NOMO-1 treated with DMSO at 0.1 percent for 48 hours (cell line): ENCODE results near the gene RAB44.
"Not testable (repeated sequence)": the region's sequence is repeated elsewhere in the genome, so short reads cannot be mapped to it uniquely, and the experiment has no call there.

ENCODE experiments used
- DNase-seq: peaks from one replicate; lab custom pipeline; 2025; ENCODE audit not compliant: unreplicated experiment; lab: John Stamatoyannopoulos, UW

The RAB44 gene

DNA sequence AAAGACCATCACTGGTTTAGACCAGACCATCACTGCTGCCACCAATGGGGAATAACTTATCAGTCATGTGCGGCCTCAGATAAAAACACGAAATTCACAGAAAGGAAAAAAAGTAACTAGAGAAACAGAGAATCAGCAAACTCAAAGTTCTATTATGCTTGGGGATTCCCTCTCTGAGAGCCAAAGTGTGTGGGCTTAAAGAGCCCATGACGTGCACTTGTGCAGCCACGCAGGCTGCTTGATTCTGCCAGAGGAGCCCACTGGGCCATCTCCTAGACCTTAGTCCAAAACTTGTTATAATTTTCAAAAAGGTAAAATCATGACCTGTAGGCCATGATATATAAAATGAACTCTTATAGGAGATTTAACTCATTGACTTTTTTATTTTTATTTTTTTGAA lies 15.2 kb downstream of the RAB44 start:
- no peak for DNase-seq

DNA sequence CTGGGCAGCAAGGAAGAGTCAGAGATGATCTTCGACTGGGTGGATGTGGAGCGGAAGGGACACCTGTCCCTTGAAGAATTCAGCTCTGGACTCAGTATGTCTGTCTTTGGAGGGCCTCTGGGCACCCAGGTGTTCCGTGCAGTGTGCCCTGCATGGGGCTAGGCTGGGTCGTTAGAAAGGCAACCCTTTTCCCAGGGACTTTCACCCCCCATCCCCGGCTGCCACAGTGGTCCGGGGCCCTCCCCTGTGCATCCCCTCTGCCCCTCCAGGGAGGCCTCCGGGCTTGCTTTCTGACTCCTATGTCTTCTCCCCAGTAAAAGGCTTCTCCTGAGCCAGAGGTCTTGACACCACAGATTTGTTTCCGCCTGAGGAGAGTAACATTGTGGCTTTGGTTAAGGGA lies 16.2 kb downstream of the RAB44 start:
- DNase-seq = no peak

DNA sequence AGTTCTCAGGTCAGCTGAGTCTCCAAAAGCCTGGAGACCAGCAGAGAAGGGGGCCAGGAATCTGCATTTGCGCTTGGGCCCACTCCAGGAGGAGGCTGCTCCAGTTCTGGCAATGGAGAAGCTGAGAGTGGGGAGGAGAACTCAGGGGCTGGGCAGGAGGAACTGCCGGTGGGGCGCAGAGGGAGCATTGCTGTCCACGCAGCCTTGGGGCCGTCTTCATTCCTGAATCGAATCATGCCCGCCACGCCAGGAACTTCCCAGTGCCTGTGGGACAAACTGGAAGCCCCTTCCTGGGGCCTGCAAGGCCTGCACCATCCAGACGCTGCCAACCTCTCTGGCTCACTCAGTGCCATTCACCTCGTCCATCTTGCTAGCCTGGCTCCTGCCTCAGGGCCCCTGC lies 16.9 kb downstream of the RAB44 start:
- no peak for DNase-seq

DNA sequence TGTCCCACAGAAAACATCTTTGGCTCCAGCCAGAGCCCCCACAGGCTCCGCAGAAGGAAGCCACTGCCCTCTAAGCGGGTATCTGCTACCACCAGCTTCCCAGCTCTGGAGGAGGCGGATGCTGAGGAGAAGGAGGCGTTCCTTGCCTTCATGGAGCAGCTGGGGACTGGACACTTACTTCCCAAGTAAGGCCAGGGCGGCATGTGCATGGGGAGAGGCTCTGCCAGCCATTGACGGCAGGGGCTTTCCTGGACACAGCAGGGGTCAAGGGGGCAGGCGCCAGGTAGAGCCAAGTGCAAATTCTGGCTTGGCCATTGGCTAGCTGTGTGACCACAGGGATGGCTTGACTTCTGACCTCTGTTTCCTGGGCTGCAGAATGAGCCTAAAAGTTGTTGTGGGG lies 17.8 kb downstream of the RAB44 start:
- DNase-seq = no peak

DNA sequence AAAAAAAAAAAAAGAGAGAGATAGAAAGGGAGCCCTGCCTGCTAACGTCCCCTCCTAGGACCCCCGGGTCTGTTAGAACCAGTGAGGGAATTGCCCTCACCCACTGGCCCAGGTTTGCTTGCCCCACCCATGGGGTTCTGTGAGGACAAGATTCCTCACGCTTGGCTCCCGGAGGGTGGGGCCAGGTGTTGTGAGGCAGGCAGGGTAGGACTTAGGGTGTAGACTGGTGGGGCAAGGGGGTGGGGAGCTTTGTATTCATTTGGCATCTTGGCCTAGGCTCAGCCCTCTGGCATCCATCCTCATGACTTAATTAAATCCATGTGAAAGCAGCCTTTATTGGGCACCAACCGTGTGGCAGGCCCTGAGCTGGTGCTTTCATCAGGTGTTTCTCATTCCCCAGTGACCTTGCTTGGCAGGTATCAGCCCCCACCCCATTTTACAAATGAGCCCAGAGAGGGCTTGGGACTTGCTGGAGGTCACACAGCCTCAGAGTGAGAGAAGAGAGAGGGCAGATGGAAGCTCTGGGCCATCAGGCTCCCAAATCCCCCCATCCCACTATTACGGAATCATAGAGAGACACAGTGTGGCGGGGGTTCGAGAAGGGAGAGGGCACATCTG lies 19.0 kb downstream of the RAB44 start:
- no peak for DNase-seq

DNA sequence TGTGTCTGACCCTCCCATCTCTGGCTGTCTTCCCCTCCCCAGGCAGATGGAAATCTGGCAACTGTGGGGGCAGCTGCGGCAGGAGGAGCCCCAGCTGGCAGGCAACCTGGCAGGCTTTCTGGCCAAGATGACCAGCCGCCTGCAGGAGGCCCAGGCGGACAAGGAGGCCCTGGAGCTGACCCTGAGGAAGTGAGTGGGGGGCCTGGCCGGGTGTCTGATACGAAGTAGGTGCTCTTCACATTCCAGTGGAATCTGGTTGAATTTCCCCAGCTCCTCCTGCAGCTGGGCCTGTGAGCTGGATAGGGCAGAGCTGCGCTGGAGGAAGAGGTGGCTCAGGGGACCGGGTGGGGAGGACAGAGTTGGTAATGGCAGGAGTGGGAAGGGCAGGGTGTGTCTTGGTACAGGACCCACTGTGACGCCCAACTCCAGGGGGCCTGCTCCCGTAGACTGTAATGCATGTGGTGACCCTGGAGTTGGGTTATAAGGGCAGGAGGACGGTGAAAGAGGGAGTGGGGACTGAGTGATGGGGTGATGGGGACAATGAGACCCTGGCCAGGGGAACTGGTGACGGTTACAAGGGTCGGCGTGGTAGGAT lies 19.7 kb downstream of the RAB44 start:
- no peak for DNase-seq

DNA sequence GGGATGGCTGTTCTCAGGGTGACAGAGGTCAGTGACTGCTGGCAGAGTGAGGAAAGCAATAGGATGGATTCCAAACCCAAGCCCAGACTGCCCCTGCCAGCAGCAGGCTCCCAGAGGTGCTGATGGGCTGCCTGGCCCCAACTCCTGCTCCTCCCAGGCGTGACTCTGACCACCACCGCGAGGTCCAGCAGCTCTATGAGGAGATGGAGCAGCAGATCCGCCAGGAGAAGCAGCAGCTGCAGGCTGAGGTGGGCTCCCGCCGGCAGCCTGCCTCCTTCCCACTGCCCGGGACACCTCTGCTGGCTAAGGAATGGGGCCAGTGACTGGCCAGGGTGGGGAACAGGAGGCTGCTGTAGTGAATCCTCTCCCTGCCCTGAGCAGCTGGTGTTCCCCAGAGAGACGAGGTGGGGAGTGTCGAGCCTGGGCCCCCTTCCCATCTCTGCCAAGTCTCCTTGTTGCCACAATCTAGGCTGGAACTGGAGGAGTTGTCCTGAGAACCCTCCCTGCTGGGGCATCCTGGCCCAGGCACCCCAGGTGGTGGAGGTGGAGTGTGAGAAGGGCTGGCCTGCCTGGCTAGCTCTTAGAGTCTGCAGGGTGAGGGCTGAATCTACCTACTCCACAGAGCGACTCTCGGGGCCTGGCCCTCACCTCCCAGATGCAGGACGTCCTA lies 20.4 kb downstream of the RAB44 start:
- no peak for DNase-seq

DNA sequence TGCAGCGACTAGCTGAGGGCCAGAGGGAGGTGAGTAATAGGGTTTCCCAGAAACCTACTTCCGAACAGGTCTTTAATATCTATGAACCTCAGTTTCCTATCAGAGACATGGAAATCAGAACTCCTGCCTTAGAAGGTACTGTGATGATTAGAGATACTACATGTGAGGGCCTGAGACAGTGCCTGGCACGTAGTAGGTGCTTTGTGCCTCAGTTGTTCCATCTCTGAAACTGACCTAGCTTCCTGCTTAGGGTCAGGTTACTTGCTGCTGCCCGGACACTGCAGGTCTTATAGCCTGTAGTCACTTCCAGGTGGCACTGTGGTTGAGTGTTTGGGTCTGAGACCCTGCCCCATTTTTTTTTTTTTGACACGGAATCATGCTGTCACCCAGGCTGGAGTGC lies 20.9 kb downstream of the RAB44 start:
- DNase-seq = no peak

DNA sequence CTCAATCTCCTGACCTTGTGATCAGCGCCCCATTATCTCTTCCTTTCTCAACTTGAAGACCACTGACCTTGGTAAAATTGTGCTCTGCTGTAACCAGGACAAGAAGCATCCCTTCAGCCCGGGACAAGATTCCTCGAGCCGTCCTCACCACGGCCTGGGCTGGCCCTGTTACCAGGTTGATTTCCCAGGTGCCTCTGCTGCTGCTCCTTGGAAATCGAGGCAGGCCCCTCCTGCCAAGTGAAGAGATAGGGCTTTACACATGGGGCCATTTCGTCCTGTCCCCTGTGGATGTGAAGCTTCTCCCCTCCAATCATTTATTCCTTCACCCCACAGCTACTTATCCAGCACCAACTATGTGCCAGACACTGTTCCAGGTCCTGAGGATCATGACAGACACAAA lies 21.5 kb downstream of the RAB44 start:
- DNase-seq = no peak

DNA sequence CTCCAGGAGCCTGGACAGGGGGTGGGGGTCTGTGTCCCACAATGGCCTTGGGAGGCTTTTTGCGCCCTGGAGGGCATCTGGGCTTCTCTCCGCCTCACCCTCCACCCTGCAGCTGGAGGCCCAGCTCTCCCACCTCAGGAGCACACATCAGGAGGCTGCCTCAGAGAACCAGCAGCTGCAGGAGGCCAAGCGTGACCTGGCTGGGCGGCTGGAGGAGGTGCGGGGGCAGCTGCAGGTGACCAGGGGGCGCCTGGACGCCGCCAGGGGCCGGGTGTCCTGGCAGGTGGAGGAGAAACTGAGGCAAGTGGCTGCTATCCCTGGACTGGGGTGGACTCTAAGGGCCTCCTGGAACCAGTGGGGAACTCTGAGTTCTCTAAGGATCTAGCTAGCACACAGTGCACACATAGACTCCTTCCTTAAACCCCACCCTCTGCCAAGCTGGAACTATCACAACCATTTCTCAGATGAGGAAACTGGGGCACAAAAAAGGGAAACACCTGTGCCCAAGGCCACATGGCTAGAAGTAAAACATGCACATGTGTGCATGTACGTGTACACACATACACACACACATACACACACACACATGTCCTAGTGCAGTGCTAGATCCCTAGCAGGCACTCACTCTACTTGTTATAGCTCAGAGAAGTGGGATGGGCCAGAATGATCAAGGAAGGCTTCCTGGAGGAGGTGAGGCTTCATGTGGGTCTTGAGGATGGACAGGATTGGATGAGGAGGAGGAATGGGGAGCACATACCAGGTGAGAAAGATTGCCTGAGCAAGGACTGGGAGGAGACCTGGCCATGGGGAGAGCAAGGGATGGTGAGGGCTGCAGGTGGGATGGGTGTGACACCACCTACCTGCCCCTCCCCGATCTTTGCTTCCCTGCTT lies 22.9 kb downstream of the RAB44 start:
- DNase-seq = no peak

DNA sequence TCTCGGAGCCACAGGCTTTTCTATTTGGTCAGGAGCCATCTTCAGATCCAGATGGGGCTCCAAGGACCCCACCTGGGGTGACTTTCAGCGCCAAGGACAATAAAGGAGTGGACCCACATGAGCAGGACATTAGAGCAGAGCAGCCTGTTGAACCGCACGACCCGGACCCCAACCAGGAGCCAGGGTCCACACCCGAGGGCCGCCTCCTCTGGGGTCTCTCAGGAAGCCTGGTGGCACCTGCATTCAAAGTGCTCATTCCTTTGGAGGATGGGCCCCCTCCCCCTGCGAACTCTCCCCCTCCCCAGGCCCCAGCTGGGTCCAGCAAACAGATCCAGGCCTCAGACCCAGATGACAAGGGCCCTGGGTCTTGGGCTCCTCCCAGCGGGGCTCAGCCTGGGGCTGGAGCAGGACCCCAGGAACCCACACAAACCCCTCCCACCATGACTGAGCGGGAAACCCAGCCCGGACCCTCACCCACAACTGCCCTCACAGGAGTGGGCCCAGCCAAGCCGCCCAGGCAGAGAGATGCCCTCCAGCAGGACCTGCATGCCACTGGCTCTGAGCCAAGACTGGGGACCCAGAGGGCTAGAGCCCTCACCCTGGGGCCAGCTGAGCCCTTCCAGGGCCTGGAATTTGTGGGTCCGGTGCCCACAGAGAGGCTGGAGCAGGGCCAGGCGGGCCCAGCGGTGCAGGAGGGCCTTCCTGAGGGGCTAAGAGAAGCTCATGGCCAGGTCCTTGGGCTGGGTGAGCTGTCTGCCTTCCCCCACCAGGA lies 23.9 kb downstream of the RAB44 start:
- no peak for DNase-seq

DNA sequence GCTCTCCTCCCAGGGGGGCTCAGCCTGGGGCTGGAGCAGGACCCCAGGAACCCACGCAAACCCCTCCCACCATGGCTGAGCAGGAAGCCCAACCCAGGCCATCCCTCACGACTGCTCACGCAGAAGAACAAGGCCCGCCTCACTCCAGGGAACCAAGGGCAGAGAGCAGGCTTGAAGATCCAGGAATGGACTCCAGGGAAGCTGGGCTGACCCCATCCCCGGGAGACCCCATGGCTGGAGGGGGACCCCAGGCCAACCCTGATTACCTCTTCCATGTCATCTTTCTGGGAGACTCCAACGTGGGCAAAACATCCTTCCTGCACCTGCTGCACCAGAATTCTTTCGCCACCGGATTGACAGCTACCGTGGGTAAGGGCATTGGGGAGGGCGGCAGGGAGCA lies 24.7 kb downstream of the RAB44 start:
- DNase-seq = no peak

DNA sequence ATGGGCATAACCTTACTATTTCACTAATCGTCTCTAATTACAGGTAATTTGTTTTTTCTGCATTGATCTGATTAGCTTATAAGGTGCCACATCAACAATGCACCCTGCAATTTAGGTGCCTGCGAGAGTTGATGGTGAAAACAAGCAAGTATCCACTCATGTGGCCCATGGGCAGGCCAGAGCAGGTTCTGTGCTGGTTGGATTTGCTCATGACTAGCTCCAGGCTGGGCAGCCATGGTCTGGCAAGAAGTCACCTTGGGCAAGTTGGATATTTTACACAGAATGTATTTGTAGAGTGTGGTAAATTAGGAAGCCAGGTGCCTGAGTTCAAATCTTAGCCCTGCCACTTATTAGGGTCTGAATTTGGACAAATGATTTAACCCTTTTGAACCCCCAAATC lies 25.3 kb downstream of the RAB44 start:
- DNase-seq = no peak

DNA sequence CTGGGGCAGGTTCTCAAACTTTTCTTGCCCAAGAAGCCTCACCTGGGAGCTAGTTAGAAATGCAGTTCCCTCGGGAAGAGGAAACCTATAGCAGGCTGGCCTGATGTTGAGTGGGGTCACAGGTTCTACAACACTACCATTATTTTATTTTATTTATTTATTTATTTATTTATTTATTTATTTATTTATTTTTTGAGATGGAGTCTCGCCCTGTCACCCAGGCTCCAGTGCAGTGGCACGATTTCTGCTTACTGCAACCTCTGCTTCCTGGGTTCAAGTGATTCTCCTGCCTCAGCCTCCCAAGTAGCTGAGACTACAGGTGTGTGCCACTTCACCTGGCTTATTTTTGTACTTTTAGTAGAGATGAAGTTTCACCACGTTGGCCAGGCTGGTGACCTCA lies 26.4 kb downstream of the RAB44 start:
- not testable (repeated sequence) for DNase-seq

DNA sequence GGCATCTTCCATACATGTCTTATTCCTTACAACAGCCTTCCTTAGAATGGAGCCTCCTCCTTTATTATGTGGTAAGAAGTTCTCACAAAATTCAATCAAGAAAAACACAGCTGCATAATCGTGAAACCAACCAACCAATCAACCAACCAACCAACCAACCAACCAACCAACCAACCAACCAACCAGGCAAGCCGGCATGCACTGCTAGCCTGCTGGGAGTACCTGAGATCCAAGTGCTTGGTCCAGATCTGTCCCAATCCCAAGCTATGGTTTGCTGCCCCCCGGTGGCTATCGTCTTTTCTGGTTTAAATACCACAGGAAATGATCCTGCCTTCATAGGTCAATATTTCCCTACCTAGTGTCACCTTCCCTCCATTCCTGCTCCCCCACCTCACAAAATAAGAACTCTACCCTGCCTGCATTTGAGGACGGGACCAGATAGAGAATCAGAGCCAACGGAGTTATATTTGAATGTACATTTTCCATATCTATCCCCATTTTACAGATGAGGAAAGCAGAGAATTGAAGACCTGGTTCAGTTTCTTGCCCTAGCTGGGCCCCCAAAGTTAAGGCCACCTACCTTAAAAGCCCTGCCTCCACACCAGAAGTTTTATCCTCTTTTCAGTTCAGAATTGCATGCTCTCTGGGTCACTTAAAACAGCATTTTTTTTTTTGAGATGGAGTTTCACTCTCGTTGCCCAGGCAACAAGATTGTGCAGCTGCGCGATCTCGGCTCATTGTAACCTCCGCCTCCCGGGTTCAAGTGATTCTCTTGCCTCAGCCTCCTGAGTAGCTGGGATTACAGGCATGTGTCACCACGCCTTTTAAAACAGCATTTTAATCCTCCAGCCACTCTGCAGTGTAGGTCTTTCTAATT lies 27.1 kb downstream of the RAB44 start:
- DNase-seq = peak; percentile 18

DNA sequence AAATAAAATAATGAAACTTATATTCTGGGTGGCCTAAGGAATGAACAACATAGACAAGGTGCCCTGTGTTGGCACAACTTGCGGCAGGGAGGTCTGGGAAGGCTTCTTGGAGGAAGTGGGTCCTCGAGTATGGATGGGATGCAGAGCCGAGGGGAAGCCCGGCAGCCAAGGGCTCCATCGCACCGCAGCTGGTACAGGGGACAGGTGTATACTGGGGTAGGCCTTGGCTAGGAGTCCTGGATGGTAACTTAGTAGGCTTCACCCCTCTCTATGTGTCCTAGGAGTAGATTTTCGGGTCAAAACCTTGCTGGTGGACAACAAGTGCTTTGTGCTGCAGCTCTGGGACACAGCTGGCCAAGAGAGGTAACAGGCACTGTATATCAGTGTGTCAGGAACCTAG lies 28.0 kb downstream of the RAB44 start:
- no peak for DNase-seq

DNA sequence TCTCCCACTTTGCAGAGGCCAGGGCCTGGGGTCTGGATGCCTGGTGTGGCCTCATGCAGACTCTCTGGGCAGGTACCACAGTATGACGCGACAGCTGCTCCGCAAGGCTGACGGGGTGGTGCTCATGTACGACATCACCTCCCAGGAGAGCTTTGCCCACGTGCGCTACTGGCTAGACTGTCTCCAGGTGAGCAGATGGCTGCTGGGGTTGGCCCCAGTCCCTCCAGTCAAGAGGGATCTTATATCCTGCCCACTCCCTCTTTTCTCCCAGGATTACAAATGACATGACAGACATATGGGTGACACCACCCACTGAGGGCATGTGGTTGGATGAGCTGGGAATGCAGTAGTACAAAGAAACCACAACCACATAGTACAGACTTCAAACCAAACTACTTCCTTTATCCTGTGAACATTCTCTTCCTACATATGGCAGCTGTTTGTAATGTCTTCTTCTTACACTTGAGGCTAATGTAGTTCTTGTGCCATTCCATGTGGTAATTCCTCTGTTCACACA lies 29.9 kb downstream of the RAB44 start:
- peak; percentile 44 for DNase-seq

DNA sequence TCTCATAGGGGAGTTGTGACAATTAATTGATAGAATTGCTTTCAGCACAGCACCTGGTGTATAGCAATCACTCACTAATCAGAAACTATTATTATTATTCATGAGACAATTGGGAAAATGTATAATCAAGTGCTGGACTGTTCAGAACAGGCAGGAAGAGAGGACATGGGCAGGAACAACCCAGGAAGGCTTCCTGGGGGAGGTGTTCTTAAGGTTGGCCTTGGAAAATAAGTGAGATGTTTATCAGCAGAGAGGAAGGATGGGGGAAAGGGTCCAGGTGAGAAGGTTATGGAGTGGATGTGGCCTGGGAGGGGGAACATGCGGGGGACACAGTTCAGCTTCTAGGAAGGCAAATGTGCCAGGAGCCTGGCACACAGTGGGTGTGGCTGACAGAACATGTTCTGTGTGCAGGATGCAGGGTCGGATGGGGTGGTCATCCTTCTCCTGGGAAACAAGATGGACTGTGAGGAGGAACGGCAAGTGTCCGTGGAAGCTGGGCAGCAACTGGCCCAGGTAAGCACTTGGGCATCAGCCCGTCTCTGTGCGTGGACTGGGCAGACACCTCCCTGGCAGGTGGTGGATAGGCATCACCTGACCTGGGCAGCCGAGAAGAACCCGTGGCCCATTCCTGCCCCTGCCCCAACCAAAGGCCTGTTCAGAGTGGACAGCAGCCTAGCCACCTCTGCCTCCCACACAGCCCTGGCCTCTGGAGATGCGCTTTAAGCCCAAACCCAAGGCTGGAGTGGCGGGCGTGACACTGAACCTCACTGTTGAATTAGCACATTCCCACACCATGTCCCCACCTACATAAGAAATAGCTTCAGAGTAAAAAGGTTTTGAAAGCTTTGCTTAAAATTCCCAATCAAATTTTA lies 30.9 kb downstream of the RAB44 start:
- no peak for DNase-seq

DNA sequence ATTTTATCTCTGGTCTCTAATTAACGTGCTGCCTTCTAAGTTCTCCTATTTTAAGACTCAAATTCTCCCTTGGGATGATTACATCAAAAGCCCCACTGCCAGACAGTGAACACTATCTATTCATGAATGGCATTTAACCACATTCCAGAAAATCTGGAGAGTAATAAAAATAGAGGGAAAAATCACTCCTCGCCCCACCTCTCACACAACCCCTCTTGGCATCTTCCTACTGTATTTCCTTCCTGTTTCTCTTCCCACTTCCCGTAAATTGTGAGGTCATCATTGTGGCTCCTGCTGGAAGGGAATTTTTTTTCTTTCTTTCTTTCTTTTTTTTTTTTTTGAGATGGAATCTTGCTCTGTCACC lies 31.5 kb downstream of the RAB44 start:
- DNase-seq = no peak
